ENCODE data around the gene STAG1.

- TF ChIP-seq CTCF (conservative IDR thresholded peaks at IDR 0.05; ENCODE audit: low read length) (no peak), EZH2phosphoT487 (IDR thresholded peaks at IDR 0.05; ENCODE audit: borderline replicate concordance) (no peak)
Observed at GRCh38 chr3:136444581-136444980, 307.6 kb downstream of the STAG1 start.

Measured in Loucy (cell line).